Myometrial cell (primary cell): ENCODE measurements around the gene GATA3. TPM values are rescaled to one million over a fixed set of nuclear protein-coding genes. Genes with fewer than 3 reads are reported as not detected.

Source experiments
- total RNA-seq: library from RNA; depleted of rRNA; stranded (reverse); fragments of >200 nt; gene quantifications from 2 replicates; pipeline ENCODE4 v1.2.3, GENCODE V29; 2015

Gene GATA3
- 0.29 and 0.53 TPM in 2 replicates for total RNA-seq

DNA sequence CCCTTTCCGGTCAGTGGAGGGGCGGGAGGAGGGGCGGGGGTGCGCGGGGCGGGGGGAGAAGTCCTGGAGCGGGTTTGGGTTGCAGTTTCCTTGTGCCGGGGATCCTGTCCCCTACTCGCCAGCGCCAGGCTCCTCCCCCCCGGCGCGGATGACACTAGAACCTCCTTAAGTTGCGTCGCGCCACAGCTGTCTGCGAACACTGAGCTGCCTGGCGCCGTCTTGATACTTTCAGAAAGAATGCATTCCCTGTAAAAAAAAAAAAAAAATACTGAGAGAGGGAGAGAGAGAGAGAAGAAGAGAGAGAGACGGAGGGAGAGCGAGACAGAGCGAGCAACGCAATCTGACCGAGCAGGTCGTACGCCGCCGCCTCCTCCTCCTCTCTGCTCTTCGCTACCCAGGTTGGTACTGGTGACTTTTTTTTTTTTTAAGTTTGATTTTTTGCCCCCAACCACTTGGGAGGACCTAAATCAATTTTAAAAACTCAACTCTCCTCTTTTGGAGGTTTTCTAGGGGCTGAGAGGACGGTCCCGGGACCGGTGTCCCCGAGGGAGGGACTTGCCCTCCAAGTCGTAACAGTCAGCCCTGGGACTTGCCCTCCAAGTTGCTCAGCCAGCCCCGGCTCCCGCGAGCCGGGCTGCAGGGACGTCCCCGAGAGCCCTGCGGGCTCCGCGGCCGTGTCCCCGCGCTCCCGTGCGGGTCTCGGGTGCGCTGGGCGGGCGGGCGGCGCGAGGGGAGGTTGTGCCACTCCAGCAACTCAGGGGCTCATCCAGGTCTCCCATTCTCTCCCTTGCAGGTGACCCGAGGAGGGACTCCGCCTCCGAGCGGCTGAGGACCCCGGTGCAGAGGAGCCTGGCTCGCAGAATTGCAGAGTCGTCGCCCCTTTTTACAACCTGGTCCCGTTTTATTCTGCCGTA, at the start of gene GATA3:
TSS of gene GATA3 (plus strand) at position 195 of the 914 bp plus-strand sequence. CDS start 968 bp downstream, outside the sequence.

Other genes with a start within 250 kb of the GATA3 start
- 1.7 and 2.1 TPM in 2 replicates for gene TAF3, start 236.2 kb upstream of the GATA3 start, total RNA-seq